HAP-1 (cell line): ENCODE results near the gene SLC5A2.
A peak's percentile ranks its signal among the peaks of the same experiment; 100 is the strongest.

Experiments
- DNase-seq, 2 experiments: peaks; one replicate each; pipeline ENCODE4 v3.0.0-alpha.2; 2016 to 2020; ENCODE audit warnings: low spot score in 2 of 2
- H3K27me3 ChIP-seq: fragments of 250-450 bp; sonication (Bioruptor Pico); 2 replicates; pipeline ENCODE4 v1.5.1; 2020; ENCODE audit warnings: low read depth, mild to moderate bottlenecking, moderate library complexity
- H3K36me3 ChIP-seq: fragments of 250-450 bp; sonication (Bioruptor Pico); replicated peaks from 2 replicates; pipeline ENCODE4 v1.5.1; 2020; ENCODE audit warnings: mild to moderate bottlenecking
- H3K4me1 ChIP-seq: fragments of 250-450 bp; sonication (Bioruptor Pico); 2 replicates; pipeline ENCODE4 v1.5.1; 2020; ENCODE audit warnings: mild to moderate bottlenecking
- H3K4me3 ChIP-seq: fragments of 250-450 bp; sonication (Bioruptor Pico); 2 replicates; pipeline ENCODE4 v1.5.1; 2020; ENCODE audit warnings: mild to moderate bottlenecking, moderate library complexity
- H3K9me3 ChIP-seq: fragments of 250-450 bp; sonication (Bioruptor Pico); 2 replicates; pipeline ENCODE4 v1.5.1; 2020; ENCODE audit warnings: mild to moderate bottlenecking, moderate library complexity
- in situ Hi-C: fragments of 300-500 bp; cut with MboI; formaldehyde crosslinking; loops from 3 replicates; pipeline ENCODE4 v1.14.3; 2020; ENCODE audit warnings: low sequenced_read_pairs, inconsistent platforms, mixed read lengths

The SLC5A2 gene

DNA sequence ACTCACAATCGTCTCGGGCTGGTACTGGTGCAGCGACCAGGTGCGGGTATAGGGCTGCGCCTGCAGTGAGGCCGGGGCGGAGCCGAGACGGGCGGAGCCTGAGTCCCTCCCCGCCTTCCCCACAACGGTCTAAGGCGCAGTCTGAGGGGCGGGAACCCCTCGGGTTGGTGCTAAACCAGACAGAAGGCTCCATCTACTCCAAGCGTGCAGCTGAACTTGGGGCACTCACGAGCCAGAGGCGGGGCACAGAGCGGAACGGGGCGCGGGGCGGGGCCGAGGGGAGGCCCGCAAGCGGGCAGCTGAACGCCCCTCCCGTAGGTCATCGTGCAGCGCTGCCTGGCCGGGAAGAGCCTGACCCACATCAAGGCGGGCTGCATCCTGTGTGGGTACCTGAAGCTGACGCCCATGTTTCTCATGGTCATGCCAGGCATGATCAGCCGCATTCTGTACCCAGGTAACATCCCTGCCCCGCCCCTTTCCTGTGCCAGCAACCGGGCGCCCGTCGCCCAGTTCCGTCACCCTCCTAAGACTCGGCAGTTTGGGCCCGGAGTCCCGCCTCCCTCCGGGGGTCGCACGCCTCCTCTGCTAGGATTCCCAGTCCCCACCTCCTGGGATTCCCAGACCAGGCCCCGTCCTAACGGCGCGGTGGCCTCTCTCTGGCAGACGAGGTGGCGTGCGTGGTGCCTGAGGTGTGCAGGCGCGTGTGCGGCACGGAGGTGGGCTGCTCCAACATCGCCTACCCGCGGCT, 5.0 kb downstream of the SLC5A2 start:
- Histone ChIP-seq H3K4me1 (no peaks in the 10 kb centered on the region), H3K27me3 (no peaks in the 10 kb centered on the region)
- DNase-seq, result no peak

DNA sequence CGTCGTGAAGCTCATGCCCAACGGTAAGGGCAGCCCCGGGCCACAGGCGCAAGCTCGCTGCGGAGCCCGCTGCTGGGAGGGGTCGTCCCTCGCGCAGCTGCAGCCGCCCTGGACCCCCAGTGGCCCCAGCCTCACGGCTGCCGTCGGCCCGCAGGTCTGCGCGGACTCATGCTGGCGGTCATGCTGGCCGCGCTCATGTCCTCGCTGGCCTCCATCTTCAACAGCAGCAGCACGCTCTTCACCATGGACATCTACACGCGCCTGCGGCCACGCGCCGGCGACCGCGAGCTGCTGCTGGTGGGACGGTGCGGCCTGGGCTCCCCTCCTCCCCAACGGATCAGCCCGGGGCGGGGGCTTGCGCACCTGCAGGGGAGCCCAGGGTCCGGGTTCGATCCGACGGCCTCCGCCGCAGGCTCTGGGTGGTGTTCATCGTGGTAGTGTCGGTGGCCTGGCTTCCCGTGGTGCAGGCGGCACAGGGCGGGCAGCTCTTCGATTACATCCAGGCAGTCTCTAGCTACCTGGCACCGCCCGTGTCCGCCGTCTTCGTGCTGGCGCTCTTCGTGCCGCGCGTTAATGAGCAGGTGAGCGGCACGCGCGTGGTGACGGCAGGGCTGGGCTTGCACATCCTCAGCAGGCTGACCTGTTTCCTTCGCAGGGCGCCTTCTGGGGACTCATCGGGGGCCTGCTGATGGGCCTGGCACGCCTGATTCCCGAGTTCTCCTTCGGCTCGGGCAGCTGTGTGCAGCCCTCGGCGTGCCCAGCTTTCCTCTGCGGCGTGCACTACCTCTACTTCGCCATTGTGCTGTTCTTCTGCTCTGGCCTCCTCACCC, 5.8 kb downstream of the SLC5A2 start:
- DNase-seq, result no peak
- Histone ChIP-seq H3K9me3 (no peaks in the 10 kb centered on the region), H3K36me3 (peaks cover 3% of the 10 kb centered on the region; the same call in 1 of the 2 replicates), H3K4me3 (no peak overlapping the region), H3K4me1 (no peaks in the 10 kb centered on the region), H3K27me3 (no peaks in the 10 kb centered on the region)
- in situ Hi-C loops, result no loop called here

More for the DNA sequence above, 5.0 kb downstream of the SLC5A2 start:
- Histone ChIP-seq H3K4me3 (no peak overlapping the region), H3K9me3 (no peaks in the 10 kb centered on the region), H3K36me3 (no peaks in the 10 kb centered on the region)
- in situ Hi-C loops, result no loop called here

DNA sequence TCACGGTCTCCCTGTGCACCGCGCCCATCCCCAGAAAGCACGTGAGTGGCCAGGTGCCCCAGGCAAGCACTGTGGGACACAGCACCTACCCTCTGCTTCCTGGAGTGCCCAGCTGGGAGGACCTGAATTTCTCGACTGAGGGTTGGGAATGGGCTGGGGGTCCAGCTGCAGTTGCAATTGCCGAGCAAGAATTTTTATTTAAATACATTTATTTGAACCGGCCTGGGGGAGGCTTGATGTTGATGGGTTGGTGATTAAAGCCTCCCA, 6.3 kb downstream of the SLC5A2 start:
- no peak for DNase-seq
- in situ Hi-C loops, result no loop called here
- Histone ChIP-seq H3K4me1 (no peaks in the 10 kb centered on the region), H3K27me3 (no peaks in the 10 kb centered on the region), H3K9me3 (no peaks in the 10 kb centered on the region), H3K36me3 (peaks cover 3% of the 10 kb centered on the region; the same call in 1 of the 2 replicates), H3K4me3 (no peak overlapping the region)

DNA sequence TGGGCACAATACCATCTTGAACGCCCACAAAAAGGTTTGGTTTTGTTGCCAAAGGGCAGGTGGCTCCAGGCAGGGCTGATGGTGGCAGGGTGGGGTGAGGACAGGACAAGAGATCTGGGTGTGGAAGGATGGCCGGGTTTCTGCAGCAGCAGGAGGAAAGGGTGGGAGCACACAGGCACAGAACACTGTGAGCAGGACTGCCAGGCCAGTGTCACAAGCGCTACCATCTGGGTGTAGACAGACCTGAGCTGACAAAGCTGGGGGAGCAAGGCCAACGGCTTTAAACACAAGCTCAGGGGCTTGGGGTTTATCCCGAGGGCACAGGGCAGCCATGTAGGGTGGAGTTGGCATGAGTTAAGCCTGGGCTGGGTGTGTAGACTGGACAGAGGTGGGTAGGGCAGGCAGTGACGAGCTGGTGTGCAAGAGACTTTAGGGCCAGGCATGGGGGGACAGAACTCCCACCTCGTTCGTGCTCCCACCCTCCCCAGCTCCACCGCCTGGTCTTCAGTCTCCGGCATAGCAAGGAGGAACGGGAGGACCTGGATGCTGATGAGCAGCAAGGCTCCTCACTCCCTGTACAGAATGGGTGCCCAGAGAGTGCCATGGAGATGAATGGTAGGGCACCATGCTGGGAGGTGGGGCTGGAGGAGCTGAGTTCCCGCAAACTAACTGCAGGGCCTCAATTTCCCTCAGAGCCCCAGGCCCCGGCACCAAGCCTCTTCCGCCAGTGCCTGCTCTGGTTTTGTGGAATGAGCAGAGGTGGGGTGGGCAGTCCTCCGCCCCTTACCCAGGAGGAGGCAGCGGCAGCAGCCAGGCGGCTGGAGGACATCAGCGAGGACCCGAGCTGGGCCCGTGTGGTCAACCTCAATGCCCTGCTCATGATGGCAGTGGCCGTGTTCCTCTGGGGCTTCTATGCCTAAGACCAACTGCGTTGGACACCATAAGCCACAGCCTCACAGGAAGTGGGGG, 7.0 kb downstream of the SLC5A2 start:
- no peaks in the 10 kb centered on the region for H3K9me3 ChIP-seq
- no peak overlapping the region for H3K4me3 ChIP-seq
- DNase-seq, result no peak
- no peaks in the 10 kb centered on the region for H3K4me1 ChIP-seq
- in situ Hi-C loops, result no loop called here
- H3K36me3 ChIP-seq, result peaks cover 3% of the 10 kb centered on the region; the same call in 1 of the 2 replicates
- H3K27me3 ChIP-seq, result no peaks in the 10 kb centered on the region

DNA sequence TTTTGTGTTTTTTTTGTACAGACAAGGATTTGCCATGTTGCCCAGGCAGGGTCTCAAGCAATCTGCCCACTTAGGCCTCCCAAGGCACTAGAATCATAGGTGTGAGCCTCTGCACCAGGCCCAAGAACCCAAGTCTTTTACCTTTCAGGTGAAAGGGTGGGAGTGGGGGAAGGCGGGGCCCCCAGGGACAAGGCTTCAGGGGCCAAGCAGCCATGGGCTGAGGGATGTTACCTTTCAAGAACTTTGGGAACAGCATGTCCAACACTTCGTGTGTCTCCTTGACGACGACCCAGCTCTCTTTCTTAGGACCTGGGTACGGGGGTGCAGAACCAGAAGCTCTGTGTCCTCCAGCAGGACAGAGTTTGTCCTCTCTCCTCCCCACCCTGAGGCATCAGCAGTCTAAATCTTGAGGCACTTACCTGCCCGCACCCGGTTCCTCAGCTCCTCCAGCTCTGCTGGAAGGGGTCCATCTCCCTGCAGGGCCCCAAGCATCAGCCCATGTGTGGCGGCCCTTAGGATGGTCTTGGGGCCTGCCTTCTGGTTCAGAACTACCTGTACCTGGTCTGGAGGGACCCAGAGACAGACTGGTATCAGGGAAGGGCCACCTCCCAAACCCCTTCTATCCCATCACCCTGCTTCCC, 9.0 kb downstream of the SLC5A2 start:
- Histone ChIP-seq H3K4me1 (no peaks in the 10 kb centered on the region), H3K36me3 (peaks cover 14% of the 10 kb centered on the region)
- in situ Hi-C loops, result no loop called here

DNA sequence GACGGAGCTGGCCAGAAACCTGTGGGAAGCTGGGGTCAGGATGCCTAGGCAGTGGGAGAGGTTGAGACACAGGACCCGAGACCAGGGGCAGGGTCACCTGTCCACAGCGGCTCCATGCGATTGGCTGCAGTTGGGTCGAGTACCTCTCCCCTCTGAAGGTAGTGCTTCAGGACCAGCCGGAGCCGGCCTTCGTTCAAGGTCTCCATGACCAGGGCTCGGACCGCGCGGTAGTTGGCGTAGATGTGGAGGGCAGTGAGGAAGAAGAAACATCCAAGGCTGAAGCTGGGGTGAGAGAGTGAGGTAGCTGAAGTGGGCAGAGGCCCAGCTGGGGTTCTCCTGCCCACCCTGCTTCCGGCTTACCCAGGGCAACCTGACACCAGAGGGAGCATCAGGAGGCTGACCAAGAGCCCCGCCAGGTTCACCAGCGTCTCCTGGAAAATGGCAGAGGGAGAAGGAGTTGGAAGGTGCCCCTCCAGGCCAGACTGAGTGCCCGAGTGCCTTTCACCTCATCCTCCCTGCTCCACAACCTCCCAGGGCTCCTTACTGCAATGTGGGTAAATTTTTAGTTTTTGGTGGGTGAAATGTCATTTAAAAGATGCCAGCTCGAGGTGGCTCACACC, 10.7 kb downstream of the SLC5A2 start:
- DNase-seq, result no peak
- in situ Hi-C loops, result no loop called here
- peaks cover 14% of the 10 kb centered on the region for H3K36me3 ChIP-seq
- no peaks in the 10 kb centered on the region for H3K9me3 ChIP-seq
- no peak overlapping the region for H3K4me3 ChIP-seq
- H3K4me1 ChIP-seq, result no peaks in the 10 kb centered on the region
- no peaks in the 10 kb centered on the region for H3K27me3 ChIP-seq

More for the DNA sequence above, 9.0 kb downstream of the SLC5A2 start:
- no peak overlapping the region for H3K4me3 ChIP-seq
- no peak for DNase-seq
- no peaks in the 10 kb centered on the region for H3K9me3 ChIP-seq
- no peaks in the 10 kb centered on the region for H3K27me3 ChIP-seq

DNA sequence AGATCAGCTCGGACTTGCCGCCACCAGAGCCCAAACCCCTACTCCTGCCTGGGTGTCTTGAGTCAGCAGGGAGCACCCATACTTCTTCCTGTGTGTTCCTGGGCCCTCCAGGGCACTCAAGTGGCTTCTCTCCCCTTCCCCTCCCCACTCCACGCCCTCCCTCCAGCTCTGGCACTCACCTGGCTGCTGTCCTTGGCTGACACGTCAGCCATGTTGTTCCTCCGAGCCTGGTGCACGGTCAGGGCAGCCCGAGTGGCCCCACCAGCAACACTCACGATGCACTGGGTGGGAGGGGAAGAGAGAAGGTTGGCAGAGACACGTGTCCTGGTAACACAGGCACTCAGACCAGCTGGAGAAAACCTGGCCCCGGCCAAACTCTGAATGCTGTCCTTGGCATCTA, 13.7 kb downstream of the SLC5A2 start:
- H3K4me3 ChIP-seq, result no peak overlapping the region
- no peaks in the 10 kb centered on the region for H3K9me3 ChIP-seq
- in situ Hi-C loops, result no loop called here
- DNase-seq, result no peak
- no peaks in the 10 kb centered on the region for H3K27me3 ChIP-seq
- H3K4me1 ChIP-seq, result peaks cover 3% of the 10 kb centered on the region
- peaks cover 18% of the 10 kb centered on the region for H3K36me3 ChIP-seq

DNA sequence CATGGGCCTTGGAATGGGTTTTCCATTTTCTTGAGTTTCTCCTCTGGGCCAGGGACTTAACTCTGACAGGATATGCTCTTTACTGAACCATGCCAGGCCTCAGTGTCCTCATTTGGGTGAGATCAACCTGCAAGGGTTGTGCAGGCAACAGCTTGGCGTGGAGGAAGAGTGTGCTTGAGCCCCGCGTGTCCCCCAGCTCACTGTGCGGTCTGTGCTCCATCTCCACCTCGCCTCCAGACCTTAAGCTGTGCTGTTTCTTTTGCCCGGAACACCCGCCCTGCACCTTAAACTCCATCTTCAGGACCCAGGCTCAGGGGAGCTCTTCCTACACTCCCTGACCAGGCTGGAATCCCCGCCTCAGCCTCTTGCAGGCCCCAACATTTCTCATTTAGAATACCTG, 15.6 kb downstream of the SLC5A2 start:
- DNase-seq, result no peak
- Histone ChIP-seq H3K36me3 (peaks cover 15% of the 10 kb centered on the region), H3K9me3 (no peaks in the 10 kb centered on the region), H3K27me3 (no peaks in the 10 kb centered on the region), H3K4me1 (peaks cover 12% of the 10 kb centered on the region), H3K4me3 (no peak overlapping the region)
- in situ Hi-C loops, result no loop called here

DNA sequence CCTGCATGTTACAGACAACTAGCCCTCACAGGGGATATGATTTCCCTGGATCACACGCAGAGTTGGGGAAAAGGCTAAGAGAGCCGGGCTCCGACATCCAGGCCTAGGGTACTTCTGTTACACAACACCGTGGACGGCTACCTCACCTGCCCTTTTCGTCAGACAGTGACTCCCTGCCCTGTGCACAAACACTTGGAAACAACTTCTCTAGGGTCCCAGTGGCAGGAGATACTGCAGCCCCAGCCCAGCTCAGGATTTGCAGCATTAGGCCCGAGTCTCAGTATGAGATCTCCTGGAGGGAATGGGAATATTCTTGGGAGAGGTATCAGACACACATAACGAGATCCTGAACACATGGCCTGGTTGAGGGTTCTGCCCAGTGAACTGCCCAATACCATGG, 17.0 kb downstream of the SLC5A2 start:
- Histone ChIP-seq H3K4me3 (no peak overlapping the region), H3K27me3 (no peaks in the 10 kb centered on the region), H3K4me1 (peaks cover 12% of the 10 kb centered on the region), H3K9me3 (no peaks in the 10 kb centered on the region), H3K36me3 (peaks cover 15% of the 10 kb centered on the region)
- in situ Hi-C loops, result no loop called here
- DNase-seq, result no peak

DNA sequence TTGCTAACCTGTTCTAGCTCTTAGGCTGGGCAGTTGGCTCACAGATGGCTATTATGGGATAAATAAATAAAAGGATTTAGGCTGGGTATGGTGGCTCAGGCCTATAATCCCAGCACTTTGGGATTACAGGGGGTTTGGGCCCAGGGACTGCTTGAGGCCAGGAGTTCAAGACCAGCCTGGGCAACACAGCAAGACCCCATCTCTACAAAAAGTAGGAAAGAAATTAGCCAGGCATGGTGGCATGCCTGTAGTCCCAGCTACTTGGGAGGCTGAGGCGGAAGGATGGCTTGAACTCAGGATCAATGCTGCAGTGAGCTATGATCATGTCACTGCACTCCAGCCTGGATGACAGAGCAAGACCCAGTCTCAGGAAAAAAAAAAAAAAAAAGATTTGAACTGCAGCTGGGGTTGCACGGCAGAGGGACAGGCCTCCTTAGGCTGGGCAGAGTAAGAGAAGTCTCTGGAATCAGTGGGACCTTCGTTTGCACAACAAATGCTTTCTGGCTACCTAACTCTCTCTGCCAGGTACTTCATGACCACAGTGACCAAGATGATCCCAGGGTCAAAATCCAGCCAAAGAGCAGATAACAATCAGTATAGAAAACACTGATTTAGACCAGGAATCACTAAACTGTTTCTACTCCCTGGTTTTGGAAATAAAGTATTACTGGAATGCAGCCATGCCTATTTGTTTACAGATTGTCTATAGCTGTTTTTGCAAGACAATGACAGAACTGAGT, 18.5 kb downstream of the SLC5A2 start:
- no peaks in the 10 kb centered on the region for H3K27me3 ChIP-seq
- H3K36me3 ChIP-seq, result peaks cover 10% of the 10 kb centered on the region
- H3K4me3 ChIP-seq, result no peak overlapping the region
- H3K4me1 ChIP-seq, result peaks cover 12% of the 10 kb centered on the region
- in situ Hi-C loops, result no loop called here
- H3K9me3 ChIP-seq, result no peaks in the 10 kb centered on the region
- no peak for DNase-seq

DNA sequence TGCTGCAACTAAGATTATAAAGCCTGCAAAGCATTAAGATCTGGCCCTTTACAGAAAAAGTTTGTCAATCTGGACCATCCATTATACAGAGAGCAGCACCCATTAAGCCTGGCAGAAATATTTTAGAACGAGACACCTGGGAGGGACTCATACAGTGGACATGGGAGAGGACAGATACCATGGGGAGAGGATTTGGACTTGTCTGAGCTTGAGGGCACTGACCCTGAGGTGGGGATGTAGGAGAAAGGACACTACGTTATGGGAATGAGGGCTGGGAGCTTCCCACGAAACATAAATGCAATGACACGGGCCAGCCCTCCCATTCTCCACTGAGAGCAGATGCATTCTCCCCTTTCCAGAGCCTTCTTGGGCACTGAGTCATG, 19.0 kb downstream of the SLC5A2 start:
- DNase-seq, result peak in 1 of 2 experiments; percentile 46
- Histone ChIP-seq H3K27me3 (no peaks in the 10 kb centered on the region), H3K9me3 (no peaks in the 10 kb centered on the region), H3K4me1 (peaks cover 12% of the 10 kb centered on the region), H3K4me3 (no peak overlapping the region), H3K36me3 (peaks cover 7% of the 10 kb centered on the region)
- in situ Hi-C loops, result no loop called here

DNA sequence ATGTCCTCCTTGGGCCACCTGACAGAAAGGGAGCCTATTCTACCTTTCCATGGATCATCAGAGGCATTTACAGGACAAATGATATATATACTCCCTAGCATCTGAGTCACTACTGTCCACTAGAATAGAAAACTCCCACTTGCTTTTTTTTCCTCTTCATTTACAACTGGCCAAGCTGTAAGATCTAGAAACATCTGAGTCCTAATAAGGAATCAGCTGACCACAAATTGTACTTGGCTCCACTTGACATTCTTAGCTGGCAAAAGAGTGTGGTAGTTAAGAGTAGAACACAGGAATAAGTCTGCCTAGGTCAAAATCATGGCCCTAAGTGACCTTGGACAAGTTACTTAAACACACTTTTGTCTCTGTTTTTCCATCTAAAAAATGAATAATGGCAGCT, 20.1 kb downstream of the SLC5A2 start:
- Histone ChIP-seq H3K9me3 (no peaks in the 10 kb centered on the region), H3K27me3 (no peaks in the 10 kb centered on the region), H3K4me3 (no peak overlapping the region), H3K36me3 (peaks cover 11% of the 10 kb centered on the region), H3K4me1 (peaks cover 12% of the 10 kb centered on the region)
- no peak for DNase-seq
- in situ Hi-C loops, result no loop called here
